RKO (cell line): ENCODE measurements around the gene ACP5.
"Not testable (repeated sequence)": the region's sequence is repeated elsewhere in the genome, so short reads cannot be mapped to it uniquely, and the experiment has no call there.

Source experiments
- DNase-seq: peaks from one replicate; pipeline ENCODE4 v3.0.0-alpha.2; 2016; ENCODE audit warnings: low spot score

ACP5 gene

GRCh38 chr19:11578258-11579142 is 1.1 kb upstream of the ACP5 start:
- no peak for DNase-seq

- no peak for DNase-seq
Measured at GRCh38 chr19:11576227-11576626, 1.2 kb downstream of the ACP5 start.

- no peak for DNase-seq
Measured at GRCh38 chr19:11574689-11575088, 2.8 kb downstream of the ACP5 start.

- not testable (repeated sequence) for DNase-seq
Measured at GRCh38 chr19:11573763-11574162, 3.7 kb downstream of the ACP5 start.

- not testable (repeated sequence) for DNase-seq
Measured at GRCh38 chr19:11573354-11573753, 4.1 kb downstream of the ACP5 start.

- no peak for DNase-seq
Measured at GRCh38 chr19:11570039-11570462, 7.4 kb downstream of the ACP5 start.

- DNase-seq: no peak
Measured at GRCh38 chr19:11566164-11566563, 11.3 kb downstream of the ACP5 start.

- not testable (repeated sequence) for DNase-seq
Measured at GRCh38 chr19:11565649-11565980, 11.8 kb downstream of the ACP5 start.

GRCh38 chr19:11564082-11564807 is 13.2 kb downstream of the ACP5 start:
- DNase-seq: not testable (repeated sequence)

GRCh38 chr19:11563532-11563931 is 13.9 kb downstream of the ACP5 start:
- DNase-seq: no peak

GRCh38 chr19:11560404-11561051 is 16.9 kb downstream of the ACP5 start:
- DNase-seq: peak; percentile 83

- peak; percentile 98 for DNase-seq
Measured at GRCh38 chr19:11558881-11559828, 18.3 kb downstream of the ACP5 start, which contains the start of gene ELOF1. ELOF1 (minus strand) TSS chr19:11559230; CDS start chr19:11554347, 4,883 bp downstream.

GRCh38 chr19:11556634-11557420 is 20.6 kb downstream of the ACP5 start:
- DNase-seq: no peak

- no peak for DNase-seq
Measured at GRCh38 chr19:11555246-11555645, 22.2 kb downstream of the ACP5 start.

- no peak for DNase-seq
Measured at GRCh38 chr19:11554160-11554559, 23.3 kb downstream of the ACP5 start.

GRCh38 chr19:11552666-11553372 is 24.6 kb downstream of the ACP5 start:
- no peak for DNase-seq

- no peak for DNase-seq
Measured at GRCh38 chr19:11551603-11552235, 25.7 kb downstream of the ACP5 start.

GRCh38 chr19:11550265-11550664 is 27.2 kb downstream of the ACP5 start:
- no peak for DNase-seq

- DNase-seq: no peak
Measured at GRCh38 chr19:11549386-11549953, 28.0 kb downstream of the ACP5 start.
